GM21447 (cell line): ENCODE measurements around the gene P2RX7.
"Not testable (repeated sequence)": the region's sequence is repeated elsewhere in the genome, so short reads cannot be mapped to it uniquely, and the experiment has no call there.

Experiments used
- ATAC-seq: cut with Tn5 transposase; IDR thresholded peaks from one replicate; pipeline ENCODE4 v1.9.1; 2021; ENCODE audit not compliant: unreplicated experiment

P2RX7 gene

GRCh38 chr12:121133838-121134237 is 1.2 kb downstream of the P2RX7 start:
- no peak for ATAC-seq

- ATAC-seq: no peak
These were observed 2.6 kb downstream of the P2RX7 start for GRCh38 chr12:121135320-121135719.

DNA sequence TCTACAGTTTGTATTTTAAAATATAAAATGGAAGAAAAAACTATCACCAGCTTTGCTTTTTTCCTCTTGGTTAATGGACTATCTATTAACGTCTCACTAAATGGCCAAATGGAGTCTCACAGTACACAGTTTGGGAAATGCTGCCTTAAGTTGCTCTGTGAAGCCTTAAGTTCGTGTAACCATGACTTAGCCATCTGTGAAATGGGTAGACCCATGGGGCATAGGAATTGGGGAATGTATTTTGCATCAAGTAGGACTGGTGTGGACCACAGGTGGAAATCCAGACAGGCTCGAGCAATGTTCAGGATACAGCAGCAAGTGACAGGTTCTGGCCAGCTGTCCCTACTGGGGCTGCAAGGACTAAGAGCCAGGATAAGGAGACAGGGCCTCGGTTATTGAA is 4.8 kb downstream of the P2RX7 start:
- ATAC-seq: no peak

- ATAC-seq: no peak
These were observed 5.6 kb downstream of the P2RX7 start for GRCh38 chr12:121138284-121138683.

GRCh38 chr12:121139286-121139685 is 6.6 kb downstream of the P2RX7 start:
- ATAC-seq: no peak

- ATAC-seq: no peak
These were observed 9.7 kb downstream of the P2RX7 start for GRCh38 chr12:121142171-121142950.

- no peak for ATAC-seq
These were observed 11.8 kb downstream of the P2RX7 start for GRCh38 chr12:121144416-121144914.

- ATAC-seq: no peak
These were observed 12.5 kb downstream of the P2RX7 start for GRCh38 chr12:121145221-121145620.

- ATAC-seq: not testable (repeated sequence)
These were observed 16.6 kb downstream of the P2RX7 start for GRCh38 chr12:121149289-121149688.

DNA sequence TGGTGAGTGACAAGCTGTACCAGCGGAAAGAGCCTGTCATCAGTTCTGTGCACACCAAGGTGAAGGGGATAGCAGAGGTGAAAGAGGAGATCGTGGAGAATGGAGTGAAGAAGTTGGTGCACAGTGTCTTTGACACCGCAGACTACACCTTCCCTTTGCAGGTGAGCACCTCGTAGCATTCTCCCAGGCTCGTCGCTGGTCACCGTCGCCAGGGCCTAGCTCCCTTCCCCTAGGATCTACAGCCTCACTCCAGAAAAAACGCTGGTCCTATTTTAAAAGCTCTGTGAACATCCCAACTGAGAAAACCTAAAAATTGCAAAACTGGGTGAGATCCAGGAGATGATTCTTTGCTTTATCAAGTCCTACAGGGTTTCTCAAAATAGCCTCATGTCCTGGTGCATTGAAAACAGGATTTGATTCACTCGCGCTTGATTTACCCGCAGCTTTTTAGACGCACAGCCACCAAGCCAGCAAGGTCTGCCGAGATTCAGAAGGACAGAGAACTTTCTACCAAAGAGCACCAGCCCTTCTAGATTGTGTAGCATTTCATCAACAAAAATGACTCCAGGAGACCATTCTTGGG is 22.2 kb downstream of the P2RX7 start:
- no peak for ATAC-seq

- no peak for ATAC-seq
These were observed 23.7 kb downstream of the P2RX7 start for GRCh38 chr12:121156365-121156764.

GRCh38 chr12:121158085-121158484 is 25.4 kb downstream of the P2RX7 start:
- no peak for ATAC-seq

DNA sequence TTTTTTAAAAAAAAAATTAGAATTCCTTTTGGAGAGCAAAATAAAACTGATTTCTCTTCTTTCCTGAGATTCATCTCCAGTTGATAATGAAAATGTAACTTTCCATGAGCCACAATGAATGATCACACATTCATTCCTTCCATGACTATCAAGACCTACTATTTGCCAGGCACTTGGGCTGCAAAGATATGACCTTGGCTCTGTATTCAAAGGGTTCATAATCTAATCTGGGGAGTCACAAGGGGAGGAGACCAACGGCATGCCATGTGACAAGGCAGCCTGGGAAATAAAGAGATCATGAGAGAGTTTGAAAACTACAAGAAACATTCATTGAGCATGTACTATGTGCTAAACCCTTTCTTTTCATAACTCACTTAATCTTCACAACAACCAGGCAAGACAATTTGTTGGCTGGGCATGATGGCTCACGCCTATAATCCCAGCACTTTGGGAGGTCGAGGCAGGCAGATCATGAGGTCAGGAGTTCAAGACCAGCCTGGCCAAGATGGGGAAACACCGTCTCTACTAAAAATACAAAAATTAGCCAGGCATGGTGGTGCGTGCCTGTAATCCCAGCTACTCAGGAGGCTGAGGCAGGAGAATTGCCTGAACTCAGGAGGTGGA is 26.2 kb downstream of the P2RX7 start:
- ATAC-seq: not testable (repeated sequence)

DNA sequence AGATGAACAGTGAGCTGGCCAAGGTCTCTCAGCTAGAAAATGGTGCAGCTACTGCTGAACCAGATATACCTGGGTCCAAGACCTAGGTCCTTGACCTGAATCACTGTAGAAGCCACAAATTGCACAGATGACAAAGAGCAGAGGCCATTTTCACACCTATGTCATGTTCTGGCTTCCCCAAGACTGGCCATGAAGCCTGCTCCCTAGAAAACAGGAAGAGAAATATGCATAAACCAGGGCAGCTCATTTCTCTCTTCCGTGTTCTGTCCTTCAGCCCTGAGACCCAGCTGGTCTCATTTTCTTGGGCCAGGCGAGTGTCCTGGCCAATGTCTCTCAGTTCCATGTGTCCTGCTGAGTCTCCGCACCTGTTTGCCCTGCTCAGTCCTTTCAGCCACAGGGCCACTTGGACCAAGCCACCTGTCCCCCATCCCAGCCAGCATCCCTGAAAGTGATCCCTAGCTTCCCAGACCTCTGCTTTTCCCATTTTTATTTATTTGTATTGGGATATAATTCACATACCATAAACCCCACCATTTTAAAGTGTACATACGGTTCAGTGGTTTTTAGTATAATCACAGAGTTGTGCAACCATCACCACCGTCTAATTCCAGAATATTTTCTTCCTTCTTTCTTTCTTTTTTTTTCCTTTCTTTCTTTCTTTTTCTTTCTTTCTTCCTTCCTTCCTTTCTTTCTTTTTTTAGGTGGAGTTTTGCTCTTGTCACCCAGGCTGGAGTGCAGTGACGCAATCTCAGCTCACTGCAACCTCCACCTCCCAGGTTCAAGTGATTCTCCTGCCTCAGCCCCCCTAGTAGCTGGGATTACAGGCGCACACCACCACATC is 27.0 kb downstream of the P2RX7 start:
- ATAC-seq: no peak

GRCh38 chr12:121162384-121162783 is 29.7 kb downstream of the P2RX7 start:
- ATAC-seq: no peak

- ATAC-seq: no peak
These were observed 30.3 kb downstream of the P2RX7 start for GRCh38 chr12:121162985-121163384.

GRCh38 chr12:121164839-121165238 is 32.2 kb downstream of the P2RX7 start:
- not testable (repeated sequence) for ATAC-seq

GRCh38 chr12:121165316-121165715 is 32.6 kb downstream of the P2RX7 start:
- no peak for ATAC-seq

DNA sequence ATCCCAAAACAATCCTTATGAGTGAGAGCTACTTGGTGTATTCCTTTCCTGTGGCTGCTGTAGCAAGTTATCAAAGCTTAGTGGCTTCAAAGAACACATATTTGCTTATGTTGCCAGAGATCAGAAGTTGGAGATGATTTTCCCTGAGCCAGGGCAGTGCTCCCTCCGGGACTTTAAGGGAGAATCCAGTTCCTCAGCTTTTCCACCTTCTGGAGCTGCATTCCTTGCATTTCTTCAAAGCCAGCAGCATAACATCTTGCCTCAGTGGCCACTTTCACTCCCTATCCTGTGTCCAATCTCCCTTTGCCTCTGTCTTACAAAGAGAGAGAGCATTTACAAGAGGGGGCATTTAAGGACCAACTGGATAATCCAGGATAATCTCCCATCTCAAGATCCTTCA is 33.7 kb downstream of the P2RX7 start:
- no peak for ATAC-seq

DNA sequence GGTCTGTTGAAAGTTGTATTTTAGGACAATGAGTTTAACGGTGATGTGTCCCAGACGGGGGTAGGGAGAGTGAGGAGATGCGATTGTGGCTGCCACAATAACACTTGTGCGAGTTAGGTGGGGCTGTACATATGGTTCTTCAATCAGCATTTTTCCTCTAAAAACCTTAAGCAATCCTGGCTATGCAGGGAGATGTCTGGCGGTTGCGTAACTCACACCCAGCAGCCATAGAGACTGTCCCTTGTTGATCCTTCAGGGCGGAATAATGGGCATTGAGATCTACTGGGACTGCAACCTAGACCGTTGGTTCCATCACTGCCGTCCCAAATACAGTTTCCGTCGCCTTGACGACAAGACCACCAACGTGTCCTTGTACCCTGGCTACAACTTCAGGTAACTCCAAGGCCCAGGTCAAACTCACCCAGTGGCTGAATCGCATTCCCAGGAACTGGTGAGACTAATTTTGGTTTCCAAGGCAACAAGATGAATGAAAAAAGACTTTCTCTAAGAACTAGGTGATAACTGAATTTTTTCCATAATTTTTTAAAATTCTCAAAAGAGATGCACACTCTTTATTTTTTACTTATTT is 34.6 kb downstream of the P2RX7 start:
- ATAC-seq: no peak

GRCh38 chr12:121167951-121168350 is 35.3 kb downstream of the P2RX7 start:
- ATAC-seq: no peak
